ENCODE measurements around the gene CCDC197. TPM values are rescaled to one million over a fixed set of nuclear protein-coding genes. Genes with fewer than 3 reads are reported as not detected.

Gene CCDC197
- total RNA-seq, 2 experiments from 2014 or later: not detected

DNA sequence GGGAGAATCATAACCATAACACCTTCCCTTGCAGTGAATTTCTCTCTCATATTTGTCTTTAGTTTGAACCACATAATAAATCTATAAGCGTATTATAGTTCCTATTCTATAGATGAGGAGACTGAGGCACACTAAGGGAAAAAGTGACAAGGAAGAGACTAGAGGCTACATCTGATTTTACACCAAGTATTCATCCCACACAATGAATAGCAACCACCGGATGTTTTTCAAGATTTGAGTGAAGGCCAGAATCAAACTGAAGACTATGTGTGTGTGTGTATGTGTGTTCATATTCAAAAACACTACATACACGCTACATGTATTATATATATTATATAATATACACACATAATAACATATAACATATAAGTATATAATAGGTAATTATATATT, 25.5 kb upstream of the CCDC197 start:
- TF ChIP-seq, protein P1, sequence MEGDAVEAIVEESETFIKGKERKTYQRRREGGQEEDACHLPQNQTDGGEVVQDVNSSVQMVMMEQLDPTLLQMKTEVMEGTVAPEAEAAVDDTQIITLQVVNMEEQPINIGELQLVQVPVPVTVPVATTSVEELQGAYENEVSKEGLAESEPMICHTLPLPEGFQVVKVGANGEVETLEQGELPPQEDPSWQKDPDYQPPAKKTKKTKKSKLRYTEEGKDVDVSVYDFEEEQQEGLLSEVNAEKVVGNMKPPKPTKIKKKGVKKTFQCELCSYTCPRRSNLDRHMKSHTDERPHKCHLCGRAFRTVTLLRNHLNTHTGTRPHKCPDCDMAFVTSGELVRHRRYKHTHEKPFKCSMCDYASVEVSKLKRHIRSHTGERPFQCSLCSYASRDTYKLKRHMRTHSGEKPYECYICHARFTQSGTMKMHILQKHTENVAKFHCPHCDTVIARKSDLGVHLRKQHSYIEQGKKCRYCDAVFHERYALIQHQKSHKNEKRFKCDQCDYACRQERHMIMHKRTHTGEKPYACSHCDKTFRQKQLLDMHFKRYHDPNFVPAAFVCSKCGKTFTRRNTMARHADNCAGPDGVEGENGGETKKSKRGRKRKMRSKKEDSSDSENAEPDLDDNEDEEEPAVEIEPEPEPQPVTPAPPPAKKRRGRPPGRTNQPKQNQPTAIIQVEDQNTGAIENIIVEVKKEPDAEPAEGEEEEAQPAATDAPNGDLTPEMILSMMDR (IDR thresholded peaks at IDR 0.05): no peak
- peaks cover 10% of the 10 kb centered on the region for H3K9me3 Mint-ChIP-seq
- H3K27me3 Mint-ChIP-seq: no peaks in the 10 kb centered on the region
- peaks cover 12% of the 10 kb centered on the region for H3K36me3 Mint-ChIP-seq (ENCODE audit: low read depth)
- ATAC-seq (peak; percentile 25), DNase-seq (no peak)
- ChIA-PET CTCF (interaction anchor here (1.4 to 13.6 kb wide), 10 partner anchors 9 to 57 kb away, joined by 3 to 290 read pairs (median 14); partner anchors contain the start of gene CCDC197), POLR2A (interaction anchor here (1.0 to 12.3 kb wide), 9 partner anchors 10 to 32 kb away, joined by 3 to 180 read pairs (median 4); no protein-coding TSS in a partner anchor)
- intact Hi-C loops (cut with micrococcal nuclease): no loop called here
- peak overlapping the region; percentile 76 for H3K4me3 Mint-ChIP-seq
- H3K27ac Mint-ChIP-seq: peak overlapping the region; percentile 95
- H3K4me1 Mint-ChIP-seq (ENCODE audit: low read depth): peaks cover 69% of the 10 kb centered on the region

DNA sequence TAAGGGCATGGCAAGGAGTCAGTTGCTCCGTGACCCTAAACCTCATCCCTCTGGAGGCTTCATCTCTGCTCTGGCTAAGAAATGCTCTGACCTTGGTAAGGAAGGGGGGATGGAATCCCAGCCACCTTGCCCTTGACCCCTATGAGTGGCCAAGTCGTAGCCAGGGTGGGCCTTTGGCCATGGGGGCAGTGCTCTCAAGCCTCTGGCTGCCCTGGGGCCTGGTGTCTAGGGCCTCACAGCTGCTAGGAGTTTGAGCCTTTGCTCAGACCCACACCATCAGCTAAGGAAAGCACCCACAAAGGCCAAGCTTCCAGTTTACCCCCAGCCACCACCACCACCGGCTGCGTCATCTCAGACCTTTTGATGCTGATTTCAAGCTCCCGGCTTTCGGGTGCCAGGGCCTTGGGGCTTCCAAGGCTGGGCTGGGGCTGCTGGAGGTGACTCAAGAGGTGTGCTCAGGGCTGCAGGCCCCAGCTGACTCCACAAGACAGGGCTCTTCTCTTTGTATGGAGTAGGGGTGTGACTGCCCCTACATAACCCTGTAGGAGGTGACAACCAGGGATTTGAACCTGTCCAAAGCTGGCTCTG, 24.4 kb upstream of the CCDC197 start:
- TF ChIP-seq, protein P1 (IDR thresholded peaks at IDR 0.05): no peak
- H3K27ac Mint-ChIP-seq: peak overlapping the region; percentile 83
- H3K27me3 Mint-ChIP-seq: no peaks in the 10 kb centered on the region
- intact Hi-C loops (cut with micrococcal nuclease): no loop called here
- H3K4me3 Mint-ChIP-seq: no peak overlapping the region
- ChIA-PET CTCF (interaction anchor here (1.7 to 13.6 kb wide), 5 partner anchors 10 to 33 kb away, joined by 7 to 290 read pairs (median 57); partner anchors contain the start of gene CCDC197), POLR2A (interaction anchor here (0.6 to 12.3 kb wide), 6 partner anchors 11 to 53 kb away, joined by 3 to 180 read pairs (median 3); partner anchors contain the start of gene OTUB2)
- peaks cover 23% of the 10 kb centered on the region for H3K36me3 Mint-ChIP-seq (ENCODE audit: low read depth)
- ATAC-seq (no peak), DNase-seq (peak; percentile 57)
- peaks cover 69% of the 10 kb centered on the region for H3K4me1 Mint-ChIP-seq (ENCODE audit: low read depth)
- peaks cover 20% of the 10 kb centered on the region for H3K9me3 Mint-ChIP-seq

DNA sequence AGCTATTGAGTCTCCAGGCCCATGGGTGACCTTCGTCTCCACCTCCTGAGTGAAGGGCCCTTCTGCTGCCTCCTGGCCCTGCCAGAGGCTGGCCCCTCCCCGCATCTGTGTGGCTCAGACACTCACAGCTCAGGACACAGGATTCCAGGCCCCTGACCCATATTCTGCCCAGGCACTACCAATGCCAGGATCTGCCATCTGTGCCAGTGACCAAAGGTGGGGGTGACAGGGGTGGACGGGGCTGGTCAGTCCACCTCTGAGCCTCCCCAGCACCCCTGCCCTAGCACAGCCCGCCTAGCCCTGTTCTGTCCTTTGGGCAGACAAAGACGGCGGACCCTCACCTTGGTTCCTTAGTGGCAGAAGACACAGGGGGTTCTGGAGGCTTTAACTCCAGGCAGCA, 23.5 kb upstream of the CCDC197 start:
- DNase-seq: no peak
- peaks cover 74% of the 10 kb centered on the region for H3K4me1 Mint-ChIP-seq (ENCODE audit: low read depth)
- peaks cover 30% of the 10 kb centered on the region for H3K36me3 Mint-ChIP-seq (ENCODE audit: low read depth)
- intact Hi-C loops (cut with micrococcal nuclease): no loop called here
- no peak overlapping the region for H3K4me3 Mint-ChIP-seq
- H3K27me3 Mint-ChIP-seq: no peaks in the 10 kb centered on the region
- no peak overlapping the region for H3K27ac Mint-ChIP-seq
- CTCF ChIA-PET: interaction anchor here (1.7 to 13.6 kb wide), 3 partner anchors 11 to 34 kb away, joined by 7 to 290 read pairs (median 69); no protein-coding TSS in a partner anchor
- TF ChIP-seq, protein P1 (IDR thresholded peaks at IDR 0.05): no peak
- peaks cover 25% of the 10 kb centered on the region for H3K9me3 Mint-ChIP-seq
- no peak for ATAC-seq
- POLR2A ChIA-PET: interaction anchor here (0.6 to 12.3 kb wide), 4 partner anchors 12 to 52 kb away, joined by 3 to 180 read pairs (median 3); partner anchors contain the start of gene OTUB2

DNA sequence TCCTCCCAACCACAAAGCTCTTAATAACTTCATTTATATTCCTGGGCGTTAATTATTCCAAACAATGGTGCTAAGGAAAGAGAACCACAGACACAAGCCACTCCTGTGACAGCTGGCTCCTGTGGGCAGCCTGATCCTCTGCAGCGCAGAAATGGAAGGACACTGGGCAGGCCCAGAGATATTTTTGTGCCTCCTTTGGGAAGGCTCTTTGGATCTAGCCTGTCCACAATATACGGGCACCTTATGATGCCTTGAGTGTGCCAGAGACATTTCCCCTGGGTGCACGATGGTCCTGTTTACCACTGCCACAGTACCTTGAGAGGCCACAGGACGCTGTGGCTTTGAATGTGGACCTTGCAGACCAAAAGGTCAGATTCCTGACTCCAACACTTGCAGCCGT, 22.8 kb upstream of the CCDC197 start:
- ChIA-PET CTCF (interaction anchor here (1.2 to 13.6 kb wide), 2 partner anchors 27 to 35 kb away, joined by 4 to 290 read pairs; no protein-coding TSS in a partner anchor), POLR2A (interaction anchor here (0.7 to 12.3 kb wide), 4 partner anchors 12 to 28 kb away, joined by 3 to 180 read pairs (median 4); no protein-coding TSS in a partner anchor)
- no peak for DNase-seq
- Mint-ChIP-seq H3K9me3 (peaks cover 26% of the 10 kb centered on the region), H3K27me3 (no peaks in the 10 kb centered on the region), H3K4me1 (ENCODE audit: low read depth) (peaks cover 77% of the 10 kb centered on the region), H3K4me3 (no peak overlapping the region), H3K27ac (peak overlapping the region; percentile 35), H3K36me3 (ENCODE audit: low read depth) (peaks cover 34% of the 10 kb centered on the region)
- no peak for ATAC-seq
- intact Hi-C loops (cut with micrococcal nuclease): no loop called here
- TF ChIP-seq, protein P1 (IDR thresholded peaks at IDR 0.05): no peak

DNA sequence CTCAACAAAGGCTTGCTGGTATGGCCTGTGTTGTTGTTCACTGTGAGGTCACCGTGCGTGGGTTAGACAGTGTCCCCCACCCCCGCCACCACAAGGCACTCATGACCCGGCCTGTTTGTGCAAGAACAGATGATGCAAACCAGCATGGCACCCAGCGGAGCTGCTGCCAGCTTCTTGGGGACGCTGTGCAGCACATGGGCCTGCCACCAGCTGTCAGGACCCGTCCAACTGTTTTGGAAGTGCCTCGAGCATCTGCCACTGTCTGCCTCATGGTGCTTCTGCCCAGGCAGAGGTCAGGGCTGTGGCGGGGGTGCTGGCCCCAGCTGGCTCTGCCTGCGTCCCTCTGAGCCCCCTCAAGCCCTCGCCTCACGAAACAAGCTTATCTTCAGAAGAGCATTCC, 22.3 kb upstream of the CCDC197 start:
- intact Hi-C loops (cut with micrococcal nuclease): loop anchor here (5.0 kb wide), 1 partner anchor 33 kb away; no protein-coding TSS in a partner anchor
- Mint-ChIP-seq H3K9me3 (peaks cover 28% of the 10 kb centered on the region), H3K27me3 (no peaks in the 10 kb centered on the region), H3K4me1 (ENCODE audit: low read depth) (peaks cover 81% of the 10 kb centered on the region), H3K27ac (peak overlapping the region; percentile 91), H3K4me3 (no peak overlapping the region), H3K36me3 (ENCODE audit: low read depth) (peaks cover 37% of the 10 kb centered on the region)
- no peak for DNase-seq
- CTCF ChIA-PET: interaction anchor here (0.6 to 13.6 kb wide), 3 partner anchors 26 to 157 kb away, joined by 3 to 290 read pairs (median 4); no protein-coding TSS in a partner anchor
- ATAC-seq: no peak
- POLR2A ChIA-PET: interaction anchor here (0.7 to 12.3 kb wide), 4 partner anchors 13 to 28 kb away, joined by 3 to 180 read pairs (median 4); no protein-coding TSS in a partner anchor
- TF ChIP-seq, protein P1 (IDR thresholded peaks at IDR 0.05): no peak
